ENCODE data around the gene GART. TPM values are rescaled to one million over a fixed set of nuclear protein-coding genes. Genes with fewer than 3 reads are reported as not detected.

GART gene
- 100 TPM for polyA plus RNA-seq (2012; ENCODE audit: insufficient read depth, insufficient read length, low read depth)

DNA sequence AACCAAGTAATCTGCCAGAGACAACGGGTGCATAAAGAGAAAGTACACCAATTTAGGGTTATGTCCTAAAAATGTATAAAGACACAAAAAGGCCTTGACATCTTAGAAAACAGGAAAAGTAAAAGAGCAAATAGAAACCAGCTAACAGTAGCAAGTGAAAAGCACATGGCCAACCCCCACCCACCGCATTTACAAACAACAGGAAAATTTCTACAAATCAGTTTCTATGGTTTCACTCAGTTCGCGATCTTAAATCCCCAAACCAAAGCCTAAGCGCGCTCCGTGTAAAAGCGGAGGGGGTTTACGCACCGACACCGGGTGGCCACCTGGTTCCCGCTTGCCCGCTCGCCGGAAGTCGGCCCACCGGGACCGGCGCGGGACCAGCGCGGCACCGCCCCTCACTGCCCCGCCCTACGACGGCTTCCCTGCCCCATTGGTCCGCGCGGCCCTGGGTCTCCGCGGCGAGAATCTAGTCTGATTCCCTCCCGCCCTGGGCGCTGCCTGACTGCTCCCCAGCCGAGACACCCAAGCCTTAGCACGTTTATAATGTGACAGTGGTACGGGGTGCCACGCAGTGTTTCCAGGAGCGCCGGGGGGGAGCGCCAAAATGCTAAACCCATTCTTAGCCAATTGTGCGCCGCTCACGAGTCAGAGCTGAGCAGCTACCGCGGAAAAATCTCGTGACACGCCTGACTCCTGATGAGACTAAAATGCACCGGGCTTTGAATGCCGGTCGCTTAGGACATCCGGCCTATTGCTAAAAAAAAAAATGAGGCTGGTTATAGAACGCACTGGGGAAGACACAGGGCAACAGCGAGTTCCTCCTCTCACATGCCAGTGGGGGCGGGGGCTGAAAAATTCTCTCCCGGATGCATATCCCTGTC is at the start of gene GART:
GART (minus strand) TSS at position 362 of the 884 bp plus-strand sequence. CDS start 2,802 bp downstream, outside the sequence.
- Histone ChIP-seq H3K4me3 (ENCODE audit: low read depth, low read length) (peak within 1 kb of the TSS; percentile 99), H3K27me3 (no peaks in the 10 kb centered on the region), H3K9me3 (no peaks in the 10 kb centered on the region), H3K36me3 (peaks cover 34% of the 10 kb centered on the region), H3K4me1 (no peaks in the 10 kb centered on the region)
- TF ChIP-seq, protein P1, sequence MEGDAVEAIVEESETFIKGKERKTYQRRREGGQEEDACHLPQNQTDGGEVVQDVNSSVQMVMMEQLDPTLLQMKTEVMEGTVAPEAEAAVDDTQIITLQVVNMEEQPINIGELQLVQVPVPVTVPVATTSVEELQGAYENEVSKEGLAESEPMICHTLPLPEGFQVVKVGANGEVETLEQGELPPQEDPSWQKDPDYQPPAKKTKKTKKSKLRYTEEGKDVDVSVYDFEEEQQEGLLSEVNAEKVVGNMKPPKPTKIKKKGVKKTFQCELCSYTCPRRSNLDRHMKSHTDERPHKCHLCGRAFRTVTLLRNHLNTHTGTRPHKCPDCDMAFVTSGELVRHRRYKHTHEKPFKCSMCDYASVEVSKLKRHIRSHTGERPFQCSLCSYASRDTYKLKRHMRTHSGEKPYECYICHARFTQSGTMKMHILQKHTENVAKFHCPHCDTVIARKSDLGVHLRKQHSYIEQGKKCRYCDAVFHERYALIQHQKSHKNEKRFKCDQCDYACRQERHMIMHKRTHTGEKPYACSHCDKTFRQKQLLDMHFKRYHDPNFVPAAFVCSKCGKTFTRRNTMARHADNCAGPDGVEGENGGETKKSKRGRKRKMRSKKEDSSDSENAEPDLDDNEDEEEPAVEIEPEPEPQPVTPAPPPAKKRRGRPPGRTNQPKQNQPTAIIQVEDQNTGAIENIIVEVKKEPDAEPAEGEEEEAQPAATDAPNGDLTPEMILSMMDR (IDR thresholded peaks at IDR 0.05; ENCODE audit: low read depth, low read length): no peak
- DNase-seq: peak; percentile 93

DNA sequence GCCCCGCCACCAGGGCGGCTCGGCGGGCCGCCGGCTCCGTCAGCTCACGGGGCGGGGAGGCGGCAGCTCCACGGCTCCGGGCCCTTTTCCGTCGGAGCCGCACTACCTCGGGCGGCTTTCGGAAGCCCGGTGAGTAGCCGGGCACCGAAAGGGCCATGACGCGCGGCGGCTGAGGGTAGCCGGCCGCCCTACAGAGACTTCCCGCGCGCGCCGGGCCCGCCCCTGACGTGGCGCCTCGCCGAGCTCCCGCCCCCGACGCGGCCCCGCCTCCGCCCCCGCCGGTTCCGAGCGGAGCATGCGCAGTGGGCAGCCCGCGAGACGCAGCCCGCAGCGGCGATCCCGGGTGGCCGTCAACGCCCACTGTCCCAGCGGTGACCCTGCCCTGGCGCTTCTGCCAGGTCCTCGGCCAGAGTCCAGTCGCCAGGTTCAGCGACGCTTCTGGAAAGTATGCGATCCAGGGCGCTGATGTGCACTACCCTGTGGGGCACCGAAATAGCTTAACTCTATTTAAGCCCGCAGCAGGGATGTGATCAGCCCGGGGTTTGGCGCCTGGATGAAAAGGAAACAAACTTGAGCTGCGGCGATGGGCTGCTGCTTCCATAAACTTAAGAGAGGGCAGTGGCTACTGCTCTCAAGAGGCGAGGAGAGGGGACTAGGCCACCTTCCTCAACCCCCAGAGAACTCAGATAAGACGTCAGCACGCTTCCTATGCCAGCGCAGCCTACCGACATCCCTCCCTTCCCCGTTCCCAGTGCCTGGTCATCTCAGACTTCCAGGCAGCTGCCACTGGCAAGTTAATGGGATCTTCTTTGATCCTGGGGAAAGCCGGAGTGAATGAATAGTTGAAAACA is 46.8 kb upstream of the GART start, which contains the start of gene DONSON:
DONSON (minus strand) TSS at position 200 of the 851 bp plus-strand sequence; CDS start at position 157, 43 bp downstream.
- H3K4me3 ChIP-seq (ENCODE audit: low read depth, low read length): peak within 1 kb of the TSS; percentile 88
- no peaks in the 10 kb centered on the region for H3K4me1 ChIP-seq
- TF ChIP-seq, protein P1 (IDR thresholded peaks at IDR 0.05; ENCODE audit: low read depth, low read length): no peak
- H3K36me3 ChIP-seq: peaks cover 6% of the 10 kb centered on the region
- DNase-seq: peak; percentile 94
- H3K9me3 ChIP-seq: no peaks in the 10 kb centered on the region
- H3K27me3 ChIP-seq: no peaks in the 10 kb centered on the region

- peak; percentile 38 for DNase-seq
- no peaks in the 10 kb centered on the region for H3K9me3 ChIP-seq
- no peaks in the 10 kb centered on the region for H3K27me3 ChIP-seq
- H3K4me1 ChIP-seq: no peaks in the 10 kb centered on the region
- peaks cover 6% of the 10 kb centered on the region for H3K36me3 ChIP-seq
- peak overlapping the region; percentile 88 for H3K4me3 ChIP-seq (ENCODE audit: low read depth, low read length)
- TF ChIP-seq, protein P1 (IDR thresholded peaks at IDR 0.05; ENCODE audit: low read depth, low read length): no peak
These were observed 46.0 kb upstream of the GART start for GRCh38 chr21:33587792-33588484.

DNA sequence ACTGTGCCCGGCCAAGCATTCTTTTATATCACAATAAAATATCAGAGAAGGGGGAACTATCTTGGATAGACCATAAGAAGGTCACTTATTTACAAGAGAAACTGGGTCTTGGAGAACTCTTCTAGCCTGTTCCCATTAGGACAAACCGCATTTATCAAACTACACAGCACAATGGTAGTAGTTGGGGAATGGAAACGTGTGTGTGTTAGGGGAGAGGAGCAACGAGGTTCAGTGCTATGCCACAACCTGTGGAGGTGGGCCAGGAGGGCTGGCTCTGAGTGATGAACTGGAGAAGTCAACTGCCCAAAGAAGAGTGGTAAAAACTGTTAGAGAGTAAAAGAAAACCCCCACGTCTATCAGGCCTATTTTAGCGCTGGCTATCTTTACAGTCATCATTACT is 45.0 kb upstream of the GART start:
- H3K4me1 ChIP-seq: no peaks in the 10 kb centered on the region
- H3K36me3 ChIP-seq: peaks cover 10% of the 10 kb centered on the region
- no peaks in the 10 kb centered on the region for H3K9me3 ChIP-seq
- TF ChIP-seq, protein P1 (IDR thresholded peaks at IDR 0.05; ENCODE audit: low read depth, low read length): no peak
- H3K4me3 ChIP-seq (ENCODE audit: low read depth, low read length): peak overlapping the region; percentile 88
- DNase-seq: no peak
- no peaks in the 10 kb centered on the region for H3K27me3 ChIP-seq

GRCh38 chr21:33584455-33584854 is 42.5 kb upstream of the GART start:
- no peak overlapping the region for H3K4me3 ChIP-seq (ENCODE audit: low read depth, low read length)
- no peak for DNase-seq
- no peaks in the 10 kb centered on the region for H3K9me3 ChIP-seq
- H3K36me3 ChIP-seq: peaks cover 21% of the 10 kb centered on the region
- H3K27me3 ChIP-seq: no peaks in the 10 kb centered on the region
- H3K4me1 ChIP-seq: no peaks in the 10 kb centered on the region; the same call in 1 of the 2 replicates
- TF ChIP-seq, protein P1 (IDR thresholded peaks at IDR 0.05; ENCODE audit: low read depth, low read length): no peak

Measured in BE2C (cell line).